Parathyroid adenoma (tissue), 2 donors: ENCODE data around the gene FKBP15.
A peak's percentile ranks its signal among the peaks of the same experiment; 100 is the strongest.
"Not testable (repeated sequence)": the region's sequence is repeated elsewhere in the genome, so short reads cannot be mapped to it uniquely, and the experiment has no call there.

ENCODE experiments used
- H2AFZ ChIP-seq: fragments of 300-600 bp; sonication (generic); one replicate; pipeline ENCODE4 v1.7.0; 2017; ENCODE audit warnings: antibody characterized with exemption, mild to moderate bottlenecking
- H3K27ac ChIP-seq: fragments of 300-600 bp; sonication (generic); one replicate; pipeline ENCODE4 v1.7.0; 2017
- H3K27me3 ChIP-seq: fragments of 300-600 bp; sonication (generic); one replicate; pipeline ENCODE4 v1.7.0; 2017; ENCODE audit warnings: low read length; ENCODE audit not compliant: control insufficient read depth, insufficient read depth
- H3K36me3 ChIP-seq: fragments of 300-600 bp; sonication (generic); one replicate; pipeline ENCODE4 v1.7.0; 2017; ENCODE audit warnings: low read length; ENCODE audit not compliant: control insufficient read depth, insufficient read depth
- H3K4me1 ChIP-seq: fragments of 300-600 bp; sonication (generic); one replicate; pipeline ENCODE4 v1.7.0; 2017; ENCODE audit warnings: control low read depth
- H3K4me2 ChIP-seq: fragments of 300-600 bp; sonication (generic); one replicate; pipeline ENCODE4 v1.7.0; 2017; ENCODE audit warnings: low read length
- H3K4me3 ChIP-seq: fragments of 300-600 bp; sonication (generic); one replicate; pipeline ENCODE4 v1.7.0; 2017; ENCODE audit warnings: low read depth, low read length
- H3K79me2 ChIP-seq: fragments of 300-600 bp; sonication (generic); one replicate; pipeline ENCODE4 v1.7.0; 2017; ENCODE audit warnings: control low read depth
- H3K9ac ChIP-seq: fragments of 300-600 bp; sonication (generic); one replicate; pipeline ENCODE4 v1.7.0; 2017; ENCODE audit warnings: mild to moderate bottlenecking
- H3K9me3 ChIP-seq: fragments of 300-600 bp; sonication (generic); one replicate; pipeline ENCODE4 v1.7.0; 2017; ENCODE audit warnings: low read length; ENCODE audit not compliant: control insufficient read depth
- CTCF ChIP-seq: fragments of 300-600 bp; sonication (generic); IDR thresholded peaks from one replicate; pipeline ENCODE4 v1.7.0; 2017; ENCODE audit warnings: antibody characterized with exemption, mild to moderate bottlenecking
- donor health status: primary hyperparathyroidism.

The FKBP15 gene

DNA sequence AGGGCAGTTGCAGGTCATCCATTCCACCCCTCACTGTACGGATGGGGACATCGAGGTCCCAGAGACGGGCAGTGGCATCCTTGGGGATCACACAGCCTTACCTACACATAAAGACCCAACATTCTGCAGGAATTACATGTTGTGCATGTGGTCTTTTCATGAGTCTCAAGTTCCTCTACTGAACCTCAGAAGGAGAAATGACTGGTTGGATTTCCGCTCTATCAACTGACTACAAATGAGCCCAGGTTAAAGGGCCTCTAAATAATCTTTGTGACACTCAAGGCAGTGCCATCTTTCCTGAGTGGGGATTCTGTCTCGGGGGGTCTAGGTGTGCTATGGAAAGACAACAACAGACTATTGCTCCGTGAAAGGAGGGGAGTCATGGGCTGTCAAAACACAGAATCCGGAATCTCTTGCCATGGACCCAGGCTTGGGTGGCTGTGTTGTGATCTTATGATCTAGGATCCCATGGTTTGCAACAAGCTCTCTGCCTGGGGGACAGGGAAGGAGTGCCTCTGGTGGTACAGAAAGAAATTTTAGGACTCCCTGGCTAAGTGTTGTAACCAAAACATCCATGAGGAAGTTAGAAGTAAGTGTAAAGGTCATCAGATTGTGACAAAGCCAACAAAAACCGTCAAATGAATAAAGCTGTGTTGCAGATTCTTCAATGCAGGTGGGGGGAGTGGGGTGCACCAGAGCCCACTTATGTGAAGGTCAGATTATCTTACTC is 72.1 kb downstream of the FKBP15 start:
- peaks cover 28% of the 10 kb centered on the region for H3K79me2 ChIP-seq
- no peaks in the 10 kb centered on the region for H3K36me3 ChIP-seq
- H3K9ac ChIP-seq = peak overlapping the region; percentile 37
- no peaks in the 10 kb centered on the region for H3K27me3 ChIP-seq
- peaks cover 48% of the 10 kb centered on the region for H3K4me1 ChIP-seq
- TF ChIP-seq CTCF = peak; percentile 47
- no peaks in the 10 kb centered on the region for H3K9me3 ChIP-seq
- peak overlapping the region; percentile 100 for H3K27ac ChIP-seq
- H2AFZ ChIP-seq = no peak overlapping the region
- peak overlapping the region; percentile 8 for H3K4me3 ChIP-seq
- H3K4me2 ChIP-seq = peak overlapping the region; percentile 32

- H3K9ac ChIP-seq = no peak overlapping the region
Measured at GRCh38 chr9:113148372-113148705, 72.7 kb downstream of the FKBP15 start.

DNA sequence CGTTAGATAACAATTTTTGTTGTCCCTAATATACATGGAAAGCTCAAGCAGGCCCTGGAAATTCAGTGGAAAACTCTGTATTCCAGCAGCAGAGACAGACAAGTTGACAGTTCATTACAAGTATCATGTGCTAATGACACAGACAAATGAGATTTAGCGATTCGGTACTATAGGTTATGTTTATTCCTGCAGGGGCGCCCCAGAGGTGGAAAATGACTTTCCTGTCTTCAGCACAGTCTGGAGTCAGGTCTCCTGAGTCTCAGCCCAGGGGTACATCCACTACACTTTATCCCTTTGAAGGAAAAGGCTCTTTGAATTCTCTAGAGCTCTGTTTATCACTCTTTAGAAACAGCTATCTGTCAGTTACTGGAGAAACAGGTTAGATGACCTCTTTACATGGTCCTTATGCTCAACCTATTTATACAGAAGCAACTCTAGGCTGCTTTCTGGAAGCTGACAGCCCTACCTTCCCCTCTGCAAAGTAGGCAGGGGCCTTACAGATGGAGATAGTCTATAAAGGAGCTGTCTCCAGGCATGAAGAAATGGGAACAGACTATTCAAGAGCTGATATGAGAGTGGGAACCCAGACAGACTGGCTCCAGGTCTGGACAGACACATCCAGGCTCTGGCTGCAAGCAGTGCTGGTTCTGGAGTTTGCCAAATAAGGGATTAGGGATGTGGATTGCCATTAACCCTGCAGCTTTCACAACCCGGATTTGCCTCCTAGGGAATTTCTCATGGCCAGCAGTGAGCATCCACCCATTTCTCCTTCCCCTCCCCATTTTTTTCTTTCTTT is 77.4 kb downstream of the FKBP15 start:
- H3K9ac ChIP-seq = no peak overlapping the region
- peak overlapping the region; percentile 2 for H3K4me2 ChIP-seq
- H3K4me3 ChIP-seq = no peak overlapping the region
- H3K9me3 ChIP-seq = no peaks in the 10 kb centered on the region
- H3K4me1 ChIP-seq = peaks cover 63% of the 10 kb centered on the region
- peak overlapping the region; percentile 42 for H2AFZ ChIP-seq
- H3K36me3 ChIP-seq = no peaks in the 10 kb centered on the region
- H3K79me2 ChIP-seq = no peaks in the 10 kb centered on the region
- H3K27me3 ChIP-seq = no peaks in the 10 kb centered on the region
- H3K27ac ChIP-seq = peak overlapping the region; percentile 100
- TF ChIP-seq CTCF = no peak

More at GRCh38 chr9:113148372-113148705, 72.7 kb downstream of the FKBP15 start:
- Histone ChIP-seq H3K4me1 (peaks cover 51% of the 10 kb centered on the region), H3K27me3 (no peaks in the 10 kb centered on the region), H3K9me3 (no peaks in the 10 kb centered on the region), H2AFZ (no peak overlapping the region), H3K27ac (peak overlapping the region; percentile 100), H3K79me2 (peaks cover 23% of the 10 kb centered on the region), H3K4me3 (no peak overlapping the region), H3K4me2 (peak overlapping the region; percentile 32), H3K36me3 (no peaks in the 10 kb centered on the region)
- TF ChIP-seq CTCF = no peak

- Histone ChIP-seq H2AFZ (peak overlapping the region; percentile 9), H3K4me1 (peaks cover 62% of the 10 kb centered on the region), H3K27ac (peak overlapping the region; percentile 100)
- H3K9ac ChIP-seq, H3K79me2 ChIP-seq, H3K4me3 ChIP-seq, H3K27me3 ChIP-seq, H3K9me3 ChIP-seq, H3K4me2 ChIP-seq, H3K36me3 ChIP-seq: not testable (repeated sequence)
Measured at GRCh38 chr9:113140896-113141295, 80.2 kb downstream of the FKBP15 start.

GRCh38 chr9:113139953-113140352 is 81.1 kb downstream of the FKBP15 start:
- Histone ChIP-seq H3K9ac (no peak overlapping the region), H3K9me3 (no peaks in the 10 kb centered on the region), H2AFZ (no peak overlapping the region), H3K4me1 (peaks cover 54% of the 10 kb centered on the region), H3K4me2 (peak overlapping the region; percentile 28), H3K27me3 (no peaks in the 10 kb centered on the region), H3K27ac (peak overlapping the region; percentile 100), H3K36me3 (no peaks in the 10 kb centered on the region), H3K79me2 (no peaks in the 10 kb centered on the region), H3K4me3 (no peak overlapping the region)
- no peak for TF ChIP-seq CTCF
